Ishikawa (cell line): ENCODE measurements around the gene PCDH9.

Source experiments
- CEBPB ChIP-seq: IDR thresholded peaks from 2 replicates; pipeline ENCODE4 v1.6.1; 2012
- CREB1 ChIP-seq: IDR thresholded peaks from 2 replicates; pipeline ENCODE4 v1.6.1; 2012; ENCODE audit warnings: low read depth
- EGR1 ChIP-seq: IDR thresholded peaks from 2 replicates; pipeline ENCODE4 v1.6.1; 2012
- EP300 ChIP-seq: IDR thresholded peaks from 2 replicates; pipeline ENCODE4 v1.6.1; 2012; ENCODE audit warnings: borderline replicate concordance
- FOXM1 ChIP-seq: IDR thresholded peaks from 2 replicates; pipeline ENCODE4 v1.6.1; 2012; ENCODE audit warnings: low read depth, borderline replicate concordance
- NFIC ChIP-seq: IDR thresholded peaks from 2 replicates; pipeline ENCODE4 v1.6.1; 2012
- RAD21 ChIP-seq: IDR thresholded peaks from 2 replicates; pipeline ENCODE4 v1.6.1; 2012; ENCODE audit warnings: low read depth
- TAF1 ChIP-seq: IDR thresholded peaks from 2 replicates; pipeline ENCODE4 v1.6.1; 2012; ENCODE audit warnings: low read depth, mild to moderate bottlenecking
- TCF12 ChIP-seq: IDR thresholded peaks from 2 replicates; pipeline ENCODE4 v1.6.1; 2012; ENCODE audit warnings: low read depth
- TEAD4 ChIP-seq: IDR thresholded peaks from 2 replicates; pipeline ENCODE4 v1.6.1; 2012
- YY1 ChIP-seq: IDR thresholded peaks from 2 replicates; pipeline ENCODE4 v1.6.1; 2012; ENCODE audit warnings: low read depth
- ZBTB7A ChIP-seq: IDR thresholded peaks from 2 replicates; pipeline ENCODE4 v1.6.1; 2012; ENCODE audit warnings: low read depth
- TF ChIP-seq, protein P1 (sequence below): IDR thresholded peaks from 2 replicates; pipeline ENCODE4 v1.6.1; 2012
- TF ChIP-seq, protein P2 (sequence below): IDR thresholded peaks from 2 replicates; pipeline ENCODE4 v1.6.1; 2012; ENCODE audit warnings: low read depth, mild to moderate bottlenecking
- TF ChIP-seq, protein P3 (sequence below): IDR thresholded peaks from 2 replicates; pipeline ENCODE4 v1.6.1; 2012

PCDH9 gene

GRCh38 chr13:66965181-66965580, 265.0 kb downstream of the PCDH9 start:
- no peak for TF ChIP-seq EP300
- TF ChIP-seq RAD21, result no peak
- no peak for TF ChIP-seq YY1
- TF ChIP-seq, protein P1, sequence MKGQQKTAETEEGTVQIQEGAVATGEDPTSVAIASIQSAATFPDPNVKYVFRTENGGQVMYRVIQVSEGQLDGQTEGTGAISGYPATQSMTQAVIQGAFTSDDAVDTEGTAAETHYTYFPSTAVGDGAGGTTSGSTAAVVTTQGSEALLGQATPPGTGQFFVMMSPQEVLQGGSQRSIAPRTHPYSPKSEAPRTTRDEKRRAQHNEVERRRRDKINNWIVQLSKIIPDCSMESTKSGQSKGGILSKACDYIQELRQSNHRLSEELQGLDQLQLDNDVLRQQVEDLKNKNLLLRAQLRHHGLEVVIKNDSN, result no peak
- no peak for TF ChIP-seq CREB1
- TF ChIP-seq EGR1, result no peak
- TF ChIP-seq NFIC, result no peak
- no peak for TF ChIP-seq FOXM1
- no peak for TF ChIP-seq TAF1
- TF ChIP-seq TEAD4, result no peak
- no peak for TF ChIP-seq ZBTB7A
- TF ChIP-seq TCF12, result no peak
- TF ChIP-seq, protein P2, sequence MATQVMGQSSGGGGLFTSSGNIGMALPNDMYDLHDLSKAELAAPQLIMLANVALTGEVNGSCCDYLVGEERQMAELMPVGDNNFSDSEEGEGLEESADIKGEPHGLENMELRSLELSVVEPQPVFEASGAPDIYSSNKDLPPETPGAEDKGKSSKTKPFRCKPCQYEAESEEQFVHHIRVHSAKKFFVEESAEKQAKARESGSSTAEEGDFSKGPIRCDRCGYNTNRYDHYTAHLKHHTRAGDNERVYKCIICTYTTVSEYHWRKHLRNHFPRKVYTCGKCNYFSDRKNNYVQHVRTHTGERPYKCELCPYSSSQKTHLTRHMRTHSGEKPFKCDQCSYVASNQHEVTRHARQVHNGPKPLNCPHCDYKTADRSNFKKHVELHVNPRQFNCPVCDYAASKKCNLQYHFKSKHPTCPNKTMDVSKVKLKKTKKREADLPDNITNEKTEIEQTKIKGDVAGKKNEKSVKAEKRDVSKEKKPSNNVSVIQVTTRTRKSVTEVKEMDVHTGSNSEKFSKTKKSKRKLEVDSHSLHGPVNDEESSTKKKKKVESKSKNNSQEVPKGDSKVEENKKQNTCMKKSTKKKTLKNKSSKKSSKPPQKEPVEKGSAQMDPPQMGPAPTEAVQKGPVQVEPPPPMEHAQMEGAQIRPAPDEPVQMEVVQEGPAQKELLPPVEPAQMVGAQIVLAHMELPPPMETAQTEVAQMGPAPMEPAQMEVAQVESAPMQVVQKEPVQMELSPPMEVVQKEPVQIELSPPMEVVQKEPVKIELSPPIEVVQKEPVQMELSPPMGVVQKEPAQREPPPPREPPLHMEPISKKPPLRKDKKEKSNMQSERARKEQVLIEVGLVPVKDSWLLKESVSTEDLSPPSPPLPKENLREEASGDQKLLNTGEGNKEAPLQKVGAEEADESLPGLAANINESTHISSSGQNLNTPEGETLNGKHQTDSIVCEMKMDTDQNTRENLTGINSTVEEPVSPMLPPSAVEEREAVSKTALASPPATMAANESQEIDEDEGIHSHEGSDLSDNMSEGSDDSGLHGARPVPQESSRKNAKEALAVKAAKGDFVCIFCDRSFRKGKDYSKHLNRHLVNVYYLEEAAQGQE, result no peak
- TF ChIP-seq, protein P3, sequence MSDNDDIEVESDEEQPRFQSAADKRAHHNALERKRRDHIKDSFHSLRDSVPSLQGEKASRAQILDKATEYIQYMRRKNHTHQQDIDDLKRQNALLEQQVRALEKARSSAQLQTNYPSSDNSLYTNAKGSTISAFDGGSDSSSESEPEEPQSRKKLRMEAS, result no peak
- no peak for TF ChIP-seq CEBPB

GRCh38 chr13:66962953-66963352, 267.2 kb downstream of the PCDH9 start:
- TF ChIP-seq TCF12 (no peak), TEAD4 (no peak), YY1 (no peak), ZBTB7A (no peak), EP300 (no peak), CEBPB (no peak), EGR1 (no peak), NFIC (no peak)
- TF ChIP-seq, protein P1, result no peak

GRCh38 chr13:66958611-66959010, 271.5 kb downstream of the PCDH9 start:
- TF ChIP-seq, protein P2, result no peak
- TF ChIP-seq RAD21 (no peak), TCF12 (no peak), EP300 (no peak), TEAD4 (no peak), ZBTB7A (no peak), FOXM1 (no peak), TAF1 (no peak), YY1 (no peak), CREB1 (no peak), EGR1 (no peak), NFIC (no peak), CEBPB (no peak)
- TF ChIP-seq, protein P1, result no peak
- TF ChIP-seq, protein P3, result no peak

DNA sequence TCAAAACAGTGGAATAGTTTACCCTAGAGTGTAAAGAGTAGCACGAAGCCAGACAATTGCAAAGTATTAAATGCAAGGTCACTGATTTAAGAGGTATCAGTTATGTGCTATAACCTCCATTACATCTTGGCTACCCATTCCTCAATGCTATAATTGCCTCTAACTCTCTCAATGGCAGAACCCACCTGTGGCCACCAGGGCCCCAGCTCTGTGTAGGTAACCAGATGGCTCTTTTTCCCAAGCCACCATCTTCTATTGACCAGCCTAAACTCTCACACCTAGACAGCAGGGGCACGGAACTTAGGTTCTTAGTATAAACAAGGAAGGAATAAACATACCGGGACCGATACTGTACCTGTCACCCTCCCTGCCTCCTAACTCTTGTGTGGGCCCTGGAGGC, 277.6 kb downstream of the PCDH9 start:
- TF ChIP-seq EGR1 (no peak), TAF1 (no peak), CEBPB (no peak), ZBTB7A (no peak), FOXM1 (no peak), RAD21 (no peak), EP300 (no peak), TEAD4 (no peak), TCF12 (no peak), YY1 (no peak), NFIC (no peak)
- TF ChIP-seq, protein P1, result no peak
- TF ChIP-seq, protein P2, result no peak
- TF ChIP-seq, protein P3, result no peak
